RPMI8226 (cell line): ENCODE results near the gene ASCC1.
"Not testable (repeated sequence)": the region's sequence is repeated elsewhere in the genome, so short reads cannot be mapped to it uniquely, and the experiment has no call there.

ENCODE experiments used
- DNase-seq: peaks from one replicate; pipeline ENCODE4 v3.0.0-alpha.2; 2015

The ASCC1 gene

DNA sequence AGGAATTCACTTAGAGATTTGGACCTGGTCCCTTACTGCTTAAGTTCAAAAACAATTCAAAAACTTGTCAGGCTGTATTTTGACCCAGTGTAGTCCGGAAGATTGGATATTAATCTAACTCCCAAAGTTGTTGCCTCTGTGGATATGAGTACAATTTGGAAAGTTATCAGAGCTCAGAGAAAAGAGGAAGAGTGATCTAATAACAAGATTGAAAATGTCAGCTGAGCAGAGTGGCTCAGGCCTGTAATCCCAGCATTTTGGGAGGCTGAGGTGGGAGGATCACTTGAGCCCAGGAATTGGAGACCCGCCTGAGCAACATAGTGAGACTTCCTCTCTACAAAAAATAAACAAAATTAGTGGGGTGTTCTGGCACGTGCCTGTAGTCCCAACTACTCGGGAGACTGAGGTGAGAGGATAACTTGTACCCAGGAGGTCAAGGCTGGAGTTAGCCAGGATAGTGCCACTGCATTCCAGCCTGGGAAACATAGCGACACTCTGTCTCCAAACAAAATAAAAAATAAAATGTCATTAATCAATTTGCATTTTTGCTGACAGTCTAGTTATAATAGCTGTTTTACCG, 3.2 kb upstream of the ASCC1 start:
- DNase-seq: no peak

GRCh38 chr10:72218726-72219125, 2.6 kb upstream of the ASCC1 start:
- DNase-seq: no peak

GRCh38 chr10:72218325-72218724, 2.2 kb upstream of the ASCC1 start:
- DNase-seq: peak; percentile 50

DNA sequence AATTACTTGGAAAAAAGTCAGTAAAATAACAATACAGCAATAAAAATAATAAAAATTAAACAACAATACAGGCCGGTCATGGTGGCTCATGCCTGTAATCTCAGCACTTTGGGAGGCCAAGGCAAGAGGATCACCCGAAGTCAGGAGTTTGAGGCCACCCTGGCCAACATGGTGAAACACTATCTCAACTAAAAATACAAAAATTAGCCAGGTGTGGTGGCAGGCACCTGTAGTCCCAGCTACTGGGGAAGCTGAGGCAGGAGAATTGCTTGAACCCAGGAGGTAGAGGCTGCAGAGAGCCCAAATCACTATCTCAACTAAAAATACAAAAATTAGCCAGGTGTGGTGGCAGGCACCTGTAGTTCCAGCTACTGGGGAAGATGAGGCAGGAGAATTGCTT, 4.2 kb downstream of the ASCC1 start:
- DNase-seq: not testable (repeated sequence)

DNA sequence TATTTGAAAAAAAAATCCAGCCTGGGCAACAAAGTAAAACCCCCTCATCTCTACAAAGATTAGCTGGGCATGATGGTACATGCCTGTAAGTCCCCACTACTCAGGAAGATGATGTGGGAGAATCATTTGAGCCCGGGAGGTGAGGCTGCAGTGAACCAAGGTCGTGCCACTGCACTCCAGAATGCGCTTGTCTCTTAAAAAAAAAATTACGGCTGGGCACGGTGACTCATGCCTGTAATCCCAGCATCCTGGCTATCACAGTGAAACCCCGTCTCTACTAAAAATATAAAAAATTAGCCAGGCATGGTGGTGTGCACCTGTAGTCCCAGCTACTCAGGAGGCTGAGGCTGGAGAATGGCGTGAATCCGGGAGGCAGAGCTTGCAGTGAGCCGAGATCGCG, 4.7 kb downstream of the ASCC1 start:
- DNase-seq: not testable (repeated sequence)

DNA sequence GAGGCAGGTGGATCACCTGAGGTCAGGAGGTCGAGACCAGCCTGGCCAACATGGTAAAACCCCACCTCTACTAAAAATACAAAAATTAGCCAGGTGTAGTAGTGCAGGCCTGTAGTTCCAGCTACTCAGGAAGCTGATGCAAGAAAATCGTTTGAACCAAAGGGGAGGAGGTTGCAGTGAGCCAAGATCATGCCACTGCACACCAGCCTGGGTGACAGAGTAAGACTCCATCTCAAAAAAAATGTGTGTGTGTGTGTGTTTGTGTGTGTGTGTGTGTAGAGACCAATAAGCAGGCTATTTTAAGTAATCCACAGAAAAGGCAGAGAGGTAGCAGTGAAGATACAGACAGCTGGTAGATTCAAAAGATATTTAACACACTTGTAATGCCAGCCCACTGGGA, 7.5 kb downstream of the ASCC1 start:
- not testable (repeated sequence) for DNase-seq

- DNase-seq: no peak
These were observed 9.4 kb downstream of the ASCC1 start for GRCh38 chr10:72206511-72207229.

- DNase-seq: no peak
These were observed 11.4 kb downstream of the ASCC1 start for GRCh38 chr10:72204724-72205123.

- DNase-seq: no peak
These were observed 11.8 kb downstream of the ASCC1 start for GRCh38 chr10:72204296-72204695.

DNA sequence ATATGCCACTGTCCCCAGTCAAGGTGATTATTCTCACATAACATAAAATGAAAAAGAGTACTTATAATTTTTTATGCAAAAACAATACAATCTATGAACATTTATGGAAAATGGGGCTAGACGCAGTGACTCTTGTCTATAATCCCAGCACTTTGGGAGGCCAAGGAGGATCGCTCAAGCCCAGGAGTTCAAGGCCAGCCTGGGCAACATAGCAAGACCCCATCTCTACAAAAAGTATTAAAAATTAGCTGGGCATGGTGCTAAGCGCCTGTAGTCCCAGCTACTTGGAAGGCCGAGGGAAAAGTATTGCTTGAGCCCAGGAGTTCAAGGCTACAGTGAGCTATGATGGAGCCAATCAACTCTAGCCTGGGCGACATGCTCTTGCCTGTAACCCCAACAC, 14.8 kb downstream of the ASCC1 start:
- DNase-seq: no peak

- no peak for DNase-seq
These were observed 15.2 kb downstream of the ASCC1 start for GRCh38 chr10:72200883-72201282.

GRCh38 chr10:72194949-72195348, 21.1 kb downstream of the ASCC1 start:
- DNase-seq: no peak

DNA sequence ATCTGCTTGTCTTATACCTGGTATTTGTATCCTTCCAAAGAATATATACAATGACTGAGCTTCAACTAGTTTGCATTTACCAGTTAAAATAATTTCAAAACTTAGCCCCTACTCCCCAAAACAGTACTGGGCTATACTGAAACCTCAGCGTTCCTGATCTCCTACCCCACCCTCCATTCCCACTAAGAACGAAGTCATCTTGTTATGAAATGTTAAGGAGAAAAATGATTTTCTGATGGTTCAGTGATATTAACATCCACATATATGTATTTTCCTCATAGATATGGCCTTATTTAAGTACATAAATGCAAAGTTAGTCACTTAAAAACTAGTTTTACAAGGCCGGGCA, 29.1 kb downstream of the ASCC1 start:
- DNase-seq: no peak

DNA sequence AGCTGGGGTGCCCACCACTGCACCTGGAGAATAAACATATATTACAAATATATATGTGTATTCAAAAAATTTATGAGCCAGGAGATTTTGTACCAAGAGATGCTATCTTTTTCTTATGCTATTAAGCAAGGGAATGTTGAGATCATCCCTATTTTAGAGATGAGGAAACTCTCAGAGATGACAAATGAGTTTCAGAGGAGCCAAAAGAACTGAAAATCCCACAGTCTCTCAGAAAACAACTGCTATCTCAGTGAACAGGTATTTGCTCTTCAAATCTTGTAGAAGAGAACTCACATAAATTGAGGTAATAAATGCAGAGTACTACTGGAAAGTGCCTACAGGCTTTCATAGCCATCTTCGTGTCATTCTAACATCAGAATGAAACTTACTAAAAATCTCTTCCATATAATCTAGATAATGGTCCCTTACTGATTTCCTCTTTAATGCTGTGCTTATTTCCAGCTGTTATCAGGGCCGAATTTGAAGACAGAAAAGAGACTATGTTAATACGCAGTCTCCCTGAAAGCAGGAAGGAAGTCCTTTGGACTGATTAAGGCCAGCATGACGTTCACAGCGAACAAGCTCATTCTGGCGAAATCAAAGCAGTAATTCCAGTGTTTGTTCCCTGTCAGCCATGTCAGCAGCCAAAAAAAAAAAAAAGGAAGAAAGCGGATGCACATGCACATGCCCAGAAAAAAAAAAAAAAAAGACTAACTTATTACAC, 29.7 kb downstream of the ASCC1 start:
- no peak for DNase-seq

GRCh38 chr10:72184156-72184555, 31.9 kb downstream of the ASCC1 start:
- no peak for DNase-seq

- no peak for DNase-seq
These were observed 38.6 kb downstream of the ASCC1 start for GRCh38 chr10:72177454-72177853.

- DNase-seq: no peak
These were observed 39.4 kb downstream of the ASCC1 start for GRCh38 chr10:72176701-72177100.

DNA sequence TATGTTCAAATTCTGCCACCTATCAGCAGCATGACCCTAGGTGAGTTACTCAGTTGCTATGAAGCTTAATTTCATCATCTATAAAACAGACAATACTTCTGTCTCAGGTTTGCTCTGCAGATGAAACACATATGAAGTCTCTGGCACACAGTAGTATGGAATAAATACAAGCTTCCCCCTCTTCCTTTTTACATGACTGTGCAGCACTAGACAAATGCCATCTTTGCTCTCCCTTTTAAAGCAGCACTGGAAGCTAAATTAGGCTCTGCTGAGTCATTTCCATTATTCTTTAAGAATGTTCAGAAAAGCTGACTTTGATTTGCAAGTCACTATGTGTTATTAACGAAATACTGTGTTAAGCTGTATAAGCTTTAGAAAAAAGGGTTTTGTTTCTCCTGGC, 40.9 kb downstream of the ASCC1 start:
- peak; percentile 23 for DNase-seq

- no peak for DNase-seq
These were observed 41.8 kb downstream of the ASCC1 start for GRCh38 chr10:72174297-72174662.

- DNase-seq: no peak
These were observed 42.3 kb downstream of the ASCC1 start for GRCh38 chr10:72173619-72174296.

DNA sequence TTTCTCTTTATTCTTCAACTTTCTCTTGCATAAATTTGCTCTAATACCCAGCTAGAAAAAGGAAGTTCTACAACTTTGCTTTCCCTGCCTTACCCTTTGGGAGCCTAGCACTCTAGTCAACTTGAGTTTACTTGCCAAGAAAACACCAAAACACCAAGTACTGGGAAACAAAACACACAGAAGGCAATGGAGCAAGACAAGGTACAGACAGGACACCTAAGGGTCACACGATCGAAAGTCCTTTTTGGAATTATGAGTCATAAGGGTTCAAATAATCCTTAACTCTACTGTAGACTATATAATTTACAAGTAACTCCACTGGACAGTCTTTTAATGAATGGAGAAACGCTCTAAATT, 42.8 kb downstream of the ASCC1 start:
- DNase-seq: no peak

- no peak for DNase-seq
These were observed 44.9 kb downstream of the ASCC1 start for GRCh38 chr10:72171175-72171630.

DNA sequence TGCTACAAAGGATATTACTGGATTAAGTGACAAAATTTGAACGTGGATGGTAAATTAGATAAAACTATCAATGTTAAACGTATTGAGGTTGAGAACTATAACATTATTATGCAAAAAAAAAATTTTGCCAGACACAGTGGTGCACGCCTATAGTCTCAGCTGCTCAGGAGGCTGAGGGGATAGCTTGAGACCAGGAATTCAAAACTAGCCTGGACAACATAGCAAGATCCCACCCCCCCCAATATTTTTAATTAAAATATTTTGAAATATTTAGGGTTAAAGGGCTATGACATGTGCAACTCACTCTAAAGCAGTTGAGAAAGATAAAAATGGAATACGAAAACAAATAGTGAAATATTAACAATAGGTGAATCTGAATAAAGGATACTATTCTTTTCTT, 45.3 kb downstream of the ASCC1 start:
- DNase-seq: no peak

DNA sequence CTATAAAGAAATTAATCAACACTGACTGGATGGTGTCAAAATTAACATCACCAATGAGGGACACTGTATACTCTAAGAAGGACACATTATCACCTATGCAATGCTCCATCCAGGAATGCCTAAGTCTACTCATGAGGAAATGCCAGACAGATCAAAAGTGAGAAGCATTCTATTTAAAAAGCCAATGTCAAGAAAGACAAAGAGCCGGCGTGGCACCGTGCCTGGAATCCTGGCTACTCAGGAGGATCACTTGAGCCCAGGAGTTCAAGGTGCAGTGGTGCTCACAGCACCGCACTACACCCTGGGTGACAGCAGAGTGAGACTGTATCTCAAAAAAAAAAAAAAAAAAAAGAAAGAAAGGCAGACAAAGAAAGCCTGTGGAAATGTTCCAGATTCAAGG, 45.8 kb downstream of the ASCC1 start:
- DNase-seq: no peak
